ENCODE results near the gene SPRED3. TPM values are rescaled to one million over a fixed set of nuclear protein-coding genes. Genes with fewer than 3 reads are reported as not detected.
A peak's percentile ranks its signal among the peaks of the same experiment; 100 is the strongest.

The SPRED3 gene
- total RNA-seq, 2 experiments from 2014 or later: 0.09 to 3.0 TPM

- ChIA-PET CTCF (ENCODE audit: unreplicated experiment) (no interaction called here), POLR2A (interaction anchor here (0.7 kb wide), 1 partner anchor 26 kb away, joined by 4 read pairs; the partner anchor contains the start of gene PSMD8)
- Histone ChIP-seq H3K9me2 (ENCODE audit: insufficient read depth, low read length) (no peaks in the 10 kb centered on the region), H2AFZ (ENCODE audit: low read length) (no peak overlapping the region), H3K4me1 (ENCODE audit: insufficient read depth, low read length, poor library complexity, severe bottlenecking) (peaks cover 4% of the 10 kb centered on the region), H3K27ac (ENCODE audit: low read depth, low read length, poor library complexity, severe bottlenecking) (no peak overlapping the region), H3K4me3 (ENCODE audit: low read depth, low read length, poor library complexity, severe bottlenecking) (no peak overlapping the region), H3K9me3 (ENCODE audit: low read length) (no peaks in the 10 kb centered on the region), H4K20me1 (ENCODE audit: insufficient read depth, low read length) (no peaks in the 10 kb centered on the region), H3K79me2 (ENCODE audit: insufficient read depth, low read depth, low read length) (no peaks in the 10 kb centered on the region), H3K4me2 (ENCODE audit: low read length) (no peak overlapping the region), H3K36me3 (ENCODE audit: insufficient read depth, low read length) (no peaks in the 10 kb centered on the region)
- intact Hi-C loops (cut with micrococcal nuclease; ENCODE audit: unreplicated experiment): loop anchor here (5.0 kb wide), 2 partner anchors 217 to 532 kb away; partner anchors contain the start of genes EIF3K, MAP4K1, MRPS12 and SARS2
- TF ChIP-seq, protein P1, sequence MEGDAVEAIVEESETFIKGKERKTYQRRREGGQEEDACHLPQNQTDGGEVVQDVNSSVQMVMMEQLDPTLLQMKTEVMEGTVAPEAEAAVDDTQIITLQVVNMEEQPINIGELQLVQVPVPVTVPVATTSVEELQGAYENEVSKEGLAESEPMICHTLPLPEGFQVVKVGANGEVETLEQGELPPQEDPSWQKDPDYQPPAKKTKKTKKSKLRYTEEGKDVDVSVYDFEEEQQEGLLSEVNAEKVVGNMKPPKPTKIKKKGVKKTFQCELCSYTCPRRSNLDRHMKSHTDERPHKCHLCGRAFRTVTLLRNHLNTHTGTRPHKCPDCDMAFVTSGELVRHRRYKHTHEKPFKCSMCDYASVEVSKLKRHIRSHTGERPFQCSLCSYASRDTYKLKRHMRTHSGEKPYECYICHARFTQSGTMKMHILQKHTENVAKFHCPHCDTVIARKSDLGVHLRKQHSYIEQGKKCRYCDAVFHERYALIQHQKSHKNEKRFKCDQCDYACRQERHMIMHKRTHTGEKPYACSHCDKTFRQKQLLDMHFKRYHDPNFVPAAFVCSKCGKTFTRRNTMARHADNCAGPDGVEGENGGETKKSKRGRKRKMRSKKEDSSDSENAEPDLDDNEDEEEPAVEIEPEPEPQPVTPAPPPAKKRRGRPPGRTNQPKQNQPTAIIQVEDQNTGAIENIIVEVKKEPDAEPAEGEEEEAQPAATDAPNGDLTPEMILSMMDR (conservative IDR thresholded peaks at IDR 0.05; ENCODE audit: low read length): no peak
- TF ChIP-seq EZH2phosphoT487 (IDR thresholded peaks at IDR 0.05; ENCODE audit: borderline replicate concordance, low read depth, low read length): no peak
- DNase-seq (ENCODE audit: low spot score): no peak
- no TSS peak for BruUV-seq (replicated peaks)
These were observed 11.9 kb downstream of the SPRED3 start for GRCh38 chr19:38400361-38400760.

DNA sequence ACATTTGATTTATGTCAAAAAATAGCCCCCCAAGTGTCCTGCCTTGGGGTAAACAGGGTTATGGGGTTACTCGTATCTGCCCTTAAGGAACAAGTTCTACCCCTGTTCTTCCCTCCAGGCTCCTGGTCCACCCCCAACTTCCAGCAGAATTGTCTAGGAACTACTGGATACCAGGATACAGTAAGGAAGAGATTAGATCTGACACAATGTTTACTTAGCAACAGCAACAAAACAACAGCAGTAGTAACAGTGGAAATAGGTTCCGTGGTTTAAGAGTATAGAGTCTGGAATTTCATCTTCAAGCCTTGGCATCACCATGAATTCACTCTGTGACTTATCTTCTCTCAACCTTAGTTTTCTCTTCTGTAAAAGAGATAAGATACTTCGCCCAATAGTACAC lies 12.7 kb downstream of the SPRED3 start:
- H3K4me3 ChIP-seq (ENCODE audit: low read depth, low read length, poor library complexity, severe bottlenecking): no peak overlapping the region
- DNase-seq (ENCODE audit: low spot score): no peak
- H4K20me1 ChIP-seq (ENCODE audit: insufficient read depth, low read length): no peaks in the 10 kb centered on the region
- H3K79me2 ChIP-seq (ENCODE audit: insufficient read depth, low read depth, low read length): no peaks in the 10 kb centered on the region
- H3K4me2 ChIP-seq (ENCODE audit: low read length): no peak overlapping the region
- no peaks in the 10 kb centered on the region for H3K36me3 ChIP-seq (ENCODE audit: insufficient read depth, low read length)
- no peaks in the 10 kb centered on the region for H3K9me3 ChIP-seq (ENCODE audit: low read length)
- ChIA-PET POLR2A (no interaction called here), CTCF (ENCODE audit: unreplicated experiment) (no interaction called here)
- no peaks in the 10 kb centered on the region for H3K9me2 ChIP-seq (ENCODE audit: insufficient read depth, low read length)
- no peak overlapping the region for H2AFZ ChIP-seq (ENCODE audit: low read length)
- intact Hi-C loops (cut with micrococcal nuclease; ENCODE audit: unreplicated experiment): loop anchor here (5.0 kb wide), 2 partner anchors 216 to 531 kb away; partner anchors contain the start of genes EIF3K, MAP4K1, MRPS12 and SARS2
- peaks cover 4% of the 10 kb centered on the region for H3K4me1 ChIP-seq (ENCODE audit: insufficient read depth, low read length, poor library complexity, severe bottlenecking)
- H3K27ac ChIP-seq (ENCODE audit: low read depth, low read length, poor library complexity, severe bottlenecking): no peak overlapping the region
- TF ChIP-seq, protein P1 (conservative IDR thresholded peaks at IDR 0.05; ENCODE audit: low read length): no peak
- no peak for TF ChIP-seq EZH2phosphoT487 (IDR thresholded peaks at IDR 0.05; ENCODE audit: borderline replicate concordance, low read depth, low read length)
- BruUV-seq (replicated peaks): no TSS peak

GRCh38 chr19:38402623-38402966 lies 14.1 kb downstream of the SPRED3 start:
- Histone ChIP-seq H3K9me3 (ENCODE audit: low read length) (no peaks in the 10 kb centered on the region), H3K36me3 (ENCODE audit: insufficient read depth, low read length) (peaks cover 7% of the 10 kb centered on the region; the same call in 1 of the 2 replicates), H3K4me2 (ENCODE audit: low read length) (peak overlapping the region; percentile 76), H3K9me2 (ENCODE audit: insufficient read depth, low read length) (no peaks in the 10 kb centered on the region), H3K4me1 (ENCODE audit: insufficient read depth, low read length, poor library complexity, severe bottlenecking) (peaks cover 4% of the 10 kb centered on the region), H4K20me1 (ENCODE audit: insufficient read depth, low read length) (no peaks in the 10 kb centered on the region), H2AFZ (ENCODE audit: low read length) (peak overlapping the region; percentile 89), H3K4me3 (ENCODE audit: low read depth, low read length, poor library complexity, severe bottlenecking) (peak overlapping the region; percentile 63), H3K27ac (ENCODE audit: low read depth, low read length, poor library complexity, severe bottlenecking) (peak overlapping the region; percentile 29), H3K79me2 (ENCODE audit: insufficient read depth, low read depth, low read length) (no peaks in the 10 kb centered on the region)
- TF ChIP-seq, protein P1 (conservative IDR thresholded peaks at IDR 0.05; ENCODE audit: low read length): no peak
- TF ChIP-seq EZH2phosphoT487 (IDR thresholded peaks at IDR 0.05; ENCODE audit: borderline replicate concordance, low read depth, low read length): no peak
- no TSS peak for BruUV-seq (replicated peaks)
- DNase-seq (ENCODE audit: low spot score): no peak
- POLR2A ChIA-PET: interaction anchor here (0.5 to 1.7 kb wide), 9 partner anchors 12 to 826 kb away, joined by 3 to 10 read pairs (median 4); partner anchors contain the start of genes GGN, PSMD8 and SPRED3
- intact Hi-C loops (cut with micrococcal nuclease; ENCODE audit: unreplicated experiment): loop anchor here (2.0 to 5.0 kb wide), 3 partner anchors 28 to 530 kb away; partner anchors contain the start of genes EIF3K, MAP4K1, MRPS12 and PSMD8
- CTCF ChIA-PET (ENCODE audit: unreplicated experiment): interaction anchor here (0.6 to 1.2 kb wide), 14 partner anchors 14 to 526 kb away, joined by 3 to 15 read pairs (median 5); partner anchors contain the start of genes GGN and PSMD8

All from OCI-LY7 (cell line).